K562 (cell line): ENCODE measurements around the gene YAF2. TPM values are rescaled to one million over a fixed set of nuclear protein-coding genes. Genes with fewer than 3 reads are reported as not detected.

ENCODE experiments used
- CBFA2T3 ChIP-seq: fragments of 450-650 bp; IDR thresholded peaks from 2 replicates; pipeline ENCODE4 v1.6.1; 2017
- CBX3 ChIP-seq, 2 experiments: IDR thresholded peaks; 1 replicate in 1 of 2; 2 replicates in 1 of 2; pipeline ENCODE4 v1.6.1; 2012; ENCODE audit warnings: inconsistent platforms in 2 of 2, low read length in 2 of 2, borderline replicate concordance in 1 of 2, control low read depth in 1 of 2
- CHCHD3 ChIP-seq: fragments of 250-450 bp; sonication (Bioruptor Pico); IDR thresholded peaks from 2 replicates; pipeline ENCODE4 v2.1.2; 2022; ENCODE audit warnings: mild to moderate bottlenecking
- DDX20 ChIP-seq: fragments of 450-650 bp; IDR thresholded peaks from 2 replicates; pipeline ENCODE4 v1.6.1; 2016; ENCODE audit warnings: missing genetic modification characterization, low read depth, mild to moderate bottlenecking, missing compliant biosample characterization, moderate library complexity
- EHMT2 ChIP-seq: fragments of 450-650 bp; IDR thresholded peaks from 2 replicates; pipeline ENCODE4 v1.6.1; 2018; ENCODE audit warnings: antibody characterized with exemption
- ETS2 ChIP-seq: IDR thresholded peaks from 2 replicates; pipeline ENCODE4 v1.6.1; 2016; ENCODE audit warnings: borderline replicate concordance, missing genetic modification characterization, mild to moderate bottlenecking, moderate library complexity, missing compliant biosample characterization; ENCODE audit not compliant: poor library complexity, severe bottlenecking
- FOS ChIP-seq: IDR thresholded peaks from 3 replicates; pipeline ENCODE4 v1.6.1; 2011; ENCODE audit not compliant: insufficient read length; ENCODE audit errors: extremely low read depth
- GATAD2B ChIP-seq: fragments of 450-650 bp; IDR thresholded peaks from 2 replicates; pipeline ENCODE4 v1.6.1; 2017; ENCODE audit warnings: mild to moderate bottlenecking, borderline replicate concordance
- GMEB1 ChIP-seq: fragments of 250-450 bp; sonication (Bioruptor Pico); IDR thresholded peaks from 2 replicates; pipeline ENCODE4 v1.4.0; 2020; ENCODE audit warnings: mild to moderate bottlenecking
- HIVEP1 ChIP-seq: fragments of 250-450 bp; sonication (Bioruptor Pico); IDR thresholded peaks from 2 replicates; pipeline ENCODE4 v1.4.0; 2020; ENCODE audit warnings: mild to moderate bottlenecking
- HMG20B ChIP-seq: fragments of 250-450 bp; sonication (Bioruptor Pico); IDR thresholded peaks from 2 replicates; pipeline ENCODE4 v1.5.0; 2021; ENCODE audit warnings: mild to moderate bottlenecking
- HSF4 ChIP-seq: fragments of 250-450 bp; sonication (Bioruptor Pico); IDR thresholded peaks from 2 replicates; pipeline ENCODE4 v2.1.2; 2022; ENCODE audit warnings: mild to moderate bottlenecking, moderate library complexity, borderline replicate concordance
- JUND ChIP-seq, 2 experiments: IDR thresholded peaks; 2 replicates in 1 of 2; 3 replicates in 1 of 2; pipeline ENCODE4 v1.6.1; 2011; ENCODE audit warnings: borderline replicate concordance in 2 of 2, low read depth in 2 of 2, low read length in 2 of 2, improper control_type of control experiment in 1 of 2, missing biosample characterization in 1 of 2, missing genetic modification characterization in 1 of 2, missing genetic modification reagents in 1 of 2
- MECOM ChIP-seq: fragments of 250-450 bp; sonication (Bioruptor Pico); IDR thresholded peaks from 2 replicates; pipeline ENCODE4 v1.8.0; 2022; ENCODE audit warnings: inconsistent platforms
- MEF2D ChIP-seq: conservative IDR thresholded peaks from 2 replicates; pipeline ENCODE4 v1.6.1; 2016; ENCODE audit warnings: low read depth, missing genetic modification characterization, missing compliant biosample characterization
- NFE2 ChIP-seq: IDR thresholded peaks from 2 replicates; pipeline ENCODE4 v1.6.1; 2014; ENCODE audit warnings: antibody characterized with exemption, low read depth
- NR4A1 ChIP-seq, 2 experiments: fragments of 250-450 bp in 1 of 2; fragments of 450-650 bp in 1 of 2; sonication (Bioruptor Pico) in 1 of 2; IDR thresholded peaks; 2 replicates each; pipeline versions ENCODE4 v1.4.0 to v1.6.1; 2016 to 2020; ENCODE audit warnings: mild to moderate bottlenecking in 2 of 2, missing compliant biosample characterization in 1 of 2, missing genetic modification characterization in 1 of 2, moderate library complexity in 1 of 2
- POLR2H ChIP-seq: IDR thresholded peaks from 2 replicates; pipeline ENCODE4 v1.6.1; 2016; ENCODE audit warnings: missing genetic modification characterization, low read depth, mild to moderate bottlenecking, control low read depth, missing compliant biosample characterization, moderate library complexity
- PYGO2 ChIP-seq: fragments of 450-650 bp; IDR thresholded peaks from 2 replicates; pipeline ENCODE4 v1.6.1; 2016; ENCODE audit warnings: mild to moderate bottlenecking, missing genetic modification characterization, moderate library complexity, missing compliant biosample characterization
- RBM14 ChIP-seq: fragments of 200-400 bp; formaldehyde crosslinking; IDR thresholded peaks from 2 replicates; pipeline ENCODE4 v1.6.1; 2018; ENCODE audit warnings: low read depth, mild to moderate bottlenecking, low read length, moderate library complexity, borderline replicate concordance; ENCODE audit not compliant: insufficient read depth
- RBM25 ChIP-seq: fragments of 200-400 bp; formaldehyde crosslinking; IDR thresholded peaks from 2 replicates; pipeline ENCODE4 v1.6.1; 2018; ENCODE audit warnings: low read length, low read depth, moderate library complexity; ENCODE audit not compliant: severe bottlenecking
- RUNX1 ChIP-seq: sonication (generic); IDR thresholded peaks from 2 replicates; pipeline ENCODE4 v1.6.1; 2016; ENCODE audit warnings: antibody characterized with exemption, low read depth
- ZBTB1 ChIP-seq: sonication (generic); formaldehyde crosslinking; IDR thresholded peaks from 2 replicates; pipeline ENCODE4 v1.8.1; 2023; ENCODE audit warnings: missing genetic modification reagents, low read depth, mild to moderate bottlenecking, borderline replicate concordance
- polyA plus RNA-seq, 8 experiments: library from polyadenylated mRNA; depleted of rRNA in 4 of 8; stranded (reverse) in 5 of 8; unstranded in 3 of 8; fragments of >200 nt; fragmentation: Nextera tagmentation in 2 of 8; fragmentation: Illumina TruSeq in 1 of 8; extraction: Ambion mirVana in 2 of 8; extraction: Trizol in 1 of 8; gene quantifications; 2 replicates each; pipeline versions ENCODE4 v1.2.1 to v1.2.3, GENCODE V29; 2011 to 2014; ENCODE audit warnings: inconsistent platforms in 1 of 8, missing spikeins in 1 of 8
- total RNA-seq, 7 experiments: library from RNA; depleted of rRNA in 6 of 7; stranded (reverse); fragments of >200 nt in 6 of 7; fragmentation: Illumina TruSeq in 2 of 7; extraction: Trizol in 2 of 7; gene quantifications; 2 replicates each; pipeline versions ENCODE4 v1.2.1 to v1.2.3, GENCODE V29; 2011 to 2021; ENCODE audit warnings: low replicate concordance in 1 of 7
- TF ChIP-seq, protein P1 (sequence below): fragments of 450-650 bp; IDR thresholded peaks from 2 replicates; pipeline ENCODE4 v1.7.1; 2018; ENCODE audit warnings: mild to moderate bottlenecking, low read depth; ENCODE audit not compliant: partially characterized antibody

The YAF2 gene
- total and polyA plus RNA-seq, 9 of the 15 experiments (the other 6 are each of a cell fraction or from before 2014, with no cell fraction given), result 10.6 to 26.4 (median 21.3) TPM

GRCh38 chr12:42144408-42145196 lies 93.4 kb downstream of the YAF2 start, which contains the start of gene GXYLT1 (continued):
- TF ChIP-seq, protein P1, sequence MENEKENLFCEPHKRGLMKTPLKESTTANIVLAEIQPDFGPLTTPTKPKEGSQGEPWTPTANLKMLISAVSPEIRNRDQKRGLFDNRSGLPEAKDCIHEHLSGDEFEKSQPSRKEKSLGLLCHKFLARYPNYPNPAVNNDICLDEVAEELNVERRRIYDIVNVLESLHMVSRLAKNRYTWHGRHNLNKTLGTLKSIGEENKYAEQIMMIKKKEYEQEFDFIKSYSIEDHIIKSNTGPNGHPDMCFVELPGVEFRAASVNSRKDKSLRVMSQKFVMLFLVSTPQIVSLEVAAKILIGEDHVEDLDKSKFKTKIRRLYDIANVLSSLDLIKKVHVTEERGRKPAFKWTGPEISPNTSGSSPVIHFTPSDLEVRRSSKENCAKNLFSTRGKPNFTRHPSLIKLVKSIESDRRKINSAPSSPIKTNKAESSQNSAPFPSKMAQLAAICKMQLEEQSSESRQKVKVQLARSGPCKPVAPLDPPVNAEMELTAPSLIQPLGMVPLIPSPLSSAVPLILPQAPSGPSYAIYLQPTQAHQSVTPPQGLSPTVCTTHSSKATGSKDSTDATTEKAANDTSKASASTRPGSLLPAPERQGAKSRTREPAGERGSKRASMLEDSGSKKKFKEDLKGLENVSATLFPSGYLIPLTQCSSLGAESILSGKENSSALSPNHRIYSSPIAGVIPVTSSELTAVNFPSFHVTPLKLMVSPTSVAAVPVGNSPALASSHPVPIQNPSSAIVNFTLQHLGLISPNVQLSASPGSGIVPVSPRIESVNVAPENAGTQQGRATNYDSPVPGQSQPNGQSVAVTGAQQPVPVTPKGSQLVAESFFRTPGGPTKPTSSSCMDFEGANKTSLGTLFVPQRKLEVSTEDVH, result no peak
- TF ChIP-seq MECOM, result no peak
- no peak; the same call in 1 of the 2 replicates for TF ChIP-seq NFE2
- TF ChIP-seq ETS2 (tag), result no peak
- TF ChIP-seq CHCHD3 (CRISPR knock-in tag), result no peak
- no peak for TF ChIP-seq PYGO2
- peak; percentile 94 for TF ChIP-seq ZBTB1 (CRISPR knock-in tag)
- TF ChIP-seq EHMT2, result no peak
- peak; percentile 79 for TF ChIP-seq GATAD2B
- TF ChIP-seq MEF2D (tag), result no peak
- TF ChIP-seq JUND (IDR thresholded peaks at IDR 0.05; ENCODE audit: borderline replicate concordance, low read depth, low read length), result peak; percentile 62; the same call in 1 of the 2 replicates
- no peak; the same call in 2 of the 3 replicates for TF ChIP-seq JUND (tag; IDR thresholded peaks at IDR 0.05; ENCODE audit: borderline replicate concordance, low read depth, low read length)
- peak; percentile 95 for TF ChIP-seq GMEB1 (CRISPR knock-in tag)
- TF ChIP-seq POLR2H (tag), result peak; percentile 62
- peak; percentile 46 for TF ChIP-seq RBM25
- no peak for TF ChIP-seq RUNX1
- TF ChIP-seq NR4A1 (CRISPR knock-in tag; IDR thresholded peaks at IDR 0.05), result 0 out of 2 replicates have a peak, but pooled peaks have one; percentile 73
- no peak for TF ChIP-seq NR4A1 (tag; IDR thresholded peaks at IDR 0.05)
- TF ChIP-seq DDX20 (tag), result no peak
- TF ChIP-seq RBM14, result no peak
- TF ChIP-seq CBX3 (IDR thresholded peaks at IDR 0.05; ENCODE audit: borderline replicate concordance in 1 of 2, low read length in 2 of 2), result peak in 1 of 2 experiments; percentile 69; a peak in 1 of 3 replicates
- TF ChIP-seq HMG20B (CRISPR knock-in tag), result no peak
- 0 out of 2 replicates have a peak, but pooled peaks have one; percentile 14 for TF ChIP-seq CBFA2T3
- no peak for TF ChIP-seq FOS
- TF ChIP-seq HIVEP1, result no peak
- no peak for TF ChIP-seq HSF4 (CRISPR knock-in tag)
